ENCODE data around the gene REXO1. TPM values are rescaled to one million over a fixed set of nuclear protein-coding genes. Genes with fewer than 3 reads are reported as not detected.
A peak's percentile ranks its signal among the peaks of the same experiment; 100 is the strongest.

Gene REXO1
- total RNA-seq, 4 donors from 2014 or later, result 16.2 to 36.0 (median 26.1) TPM

DNA sequence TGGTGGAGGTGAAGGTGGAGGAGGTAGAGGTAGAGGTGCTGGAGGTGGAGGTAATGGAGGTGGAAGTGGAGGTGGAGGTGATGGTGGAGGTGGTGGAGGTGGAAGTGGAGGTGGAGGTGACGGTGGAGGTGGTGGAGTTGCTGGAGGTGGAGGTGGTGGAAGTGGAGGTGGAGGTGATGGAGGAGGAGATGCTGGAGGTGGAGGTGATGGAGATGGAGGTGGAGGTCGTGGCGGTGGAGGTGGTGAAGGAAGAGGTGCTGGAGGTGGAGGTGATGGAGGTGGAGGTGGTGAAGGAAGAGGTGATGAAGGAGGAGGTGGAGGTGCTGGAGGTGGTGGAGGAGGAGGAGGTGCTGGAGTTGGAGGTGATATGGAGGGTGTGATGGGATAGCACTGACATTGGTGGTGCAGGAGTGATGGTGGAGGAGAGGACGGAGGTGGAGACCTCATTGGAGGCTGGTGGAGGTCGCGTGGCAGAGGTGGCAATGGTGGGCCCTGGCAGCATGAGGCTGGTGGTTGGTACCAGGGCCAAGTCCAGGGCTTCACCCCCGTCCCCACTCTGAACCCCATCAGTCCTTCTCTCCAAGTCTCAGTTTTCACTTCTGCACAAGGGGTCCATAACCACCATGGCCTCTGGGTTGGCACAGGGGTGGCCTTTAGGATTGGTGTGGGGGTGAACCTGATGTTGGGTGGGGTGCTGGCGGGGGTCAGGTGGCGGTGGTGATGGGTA, 79.2 kb downstream of the REXO1 start:
- WGBS, result 81% methylated on average over 8 of the region's 9 CpGs
- H3K27me3 ChIP-seq, result peaks cover 10 to 96% (median 66%) of the 10 kb centered on the region in 4 donors
- H3K36me3 ChIP-seq, result no peaks in the 10 kb centered on the region
- H3K9me3 ChIP-seq, result peaks cover 0 to 19% (median 16%) of the 10 kb centered on the region in 4 donors
- H3K27ac ChIP-seq (replicated peaks in 1 of 4), result no peak overlapping the region
- H3K4me3 ChIP-seq, result no peak overlapping the region
- no peak for TF ChIP-seq EP300 (IDR thresholded peaks at IDR 0.05)
- TF ChIP-seq, protein P1, sequence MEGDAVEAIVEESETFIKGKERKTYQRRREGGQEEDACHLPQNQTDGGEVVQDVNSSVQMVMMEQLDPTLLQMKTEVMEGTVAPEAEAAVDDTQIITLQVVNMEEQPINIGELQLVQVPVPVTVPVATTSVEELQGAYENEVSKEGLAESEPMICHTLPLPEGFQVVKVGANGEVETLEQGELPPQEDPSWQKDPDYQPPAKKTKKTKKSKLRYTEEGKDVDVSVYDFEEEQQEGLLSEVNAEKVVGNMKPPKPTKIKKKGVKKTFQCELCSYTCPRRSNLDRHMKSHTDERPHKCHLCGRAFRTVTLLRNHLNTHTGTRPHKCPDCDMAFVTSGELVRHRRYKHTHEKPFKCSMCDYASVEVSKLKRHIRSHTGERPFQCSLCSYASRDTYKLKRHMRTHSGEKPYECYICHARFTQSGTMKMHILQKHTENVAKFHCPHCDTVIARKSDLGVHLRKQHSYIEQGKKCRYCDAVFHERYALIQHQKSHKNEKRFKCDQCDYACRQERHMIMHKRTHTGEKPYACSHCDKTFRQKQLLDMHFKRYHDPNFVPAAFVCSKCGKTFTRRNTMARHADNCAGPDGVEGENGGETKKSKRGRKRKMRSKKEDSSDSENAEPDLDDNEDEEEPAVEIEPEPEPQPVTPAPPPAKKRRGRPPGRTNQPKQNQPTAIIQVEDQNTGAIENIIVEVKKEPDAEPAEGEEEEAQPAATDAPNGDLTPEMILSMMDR (IDR thresholded peaks at IDR 0.05), result no peak
- TF ChIP-seq POLR2A (IDR thresholded peaks at IDR 0.05; ENCODE audit: low read depth), result no peak
- TF ChIP-seq POLR2AphosphoS5 (IDR thresholded peaks at IDR 0.05), result no peak
- DNase-seq (ENCODE audit: extremely low spot score), result no peak
- intact Hi-C loops (cut with DNase I), result no loop called here
- peaks cover 4 to 8% (median 5%) of the 10 kb centered on the region in 4 donors for H3K4me1 ChIP-seq

DNA sequence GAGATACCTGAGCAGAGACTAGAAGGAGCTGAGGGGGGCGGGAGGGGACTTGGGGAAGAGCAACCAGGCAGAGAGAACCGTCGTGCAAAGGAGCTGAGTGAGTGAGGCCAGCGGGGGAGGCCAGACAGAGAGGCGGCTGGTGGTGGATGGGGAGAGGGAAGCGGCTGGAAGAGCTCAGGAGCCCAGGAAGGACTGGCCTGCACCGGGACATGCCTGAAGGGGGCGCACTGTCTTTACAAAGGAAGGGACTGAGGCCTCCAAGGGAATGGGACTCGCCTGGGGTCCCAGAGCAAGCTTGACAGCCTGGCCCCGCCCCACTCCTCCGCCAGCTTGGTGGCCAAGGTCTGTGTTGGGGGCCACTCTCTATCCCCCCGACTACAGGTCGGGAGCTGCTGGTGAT, 80.0 kb downstream of the REXO1 start:
- Histone ChIP-seq H3K27ac (replicated peaks in 1 of 4) (no peak overlapping the region), H3K9me3 (peaks cover 0 to 19% (median 16%) of the 10 kb centered on the region in 4 donors), H3K27me3 (peaks cover 10 to 96% (median 75%) of the 10 kb centered on the region in 4 donors), H3K4me3 (no peak overlapping the region), H3K4me1 (peaks cover 4 to 8% (median 5%) of the 10 kb centered on the region in 4 donors), H3K36me3 (no peaks in the 10 kb centered on the region)
- intact Hi-C loops (cut with DNase I), result no loop called here
- WGBS, result 21% methylated on average over 13 of the region's 13 CpGs
- DNase-seq (ENCODE audit: extremely low spot score), result no peak
- no peak for TF ChIP-seq POLR2A (IDR thresholded peaks at IDR 0.05; ENCODE audit: low read depth)
- TF ChIP-seq, protein P1 (IDR thresholded peaks at IDR 0.05), result no peak
- no peak for TF ChIP-seq EP300 (IDR thresholded peaks at IDR 0.05)
- no peak for TF ChIP-seq POLR2AphosphoS5 (IDR thresholded peaks at IDR 0.05)

DNA sequence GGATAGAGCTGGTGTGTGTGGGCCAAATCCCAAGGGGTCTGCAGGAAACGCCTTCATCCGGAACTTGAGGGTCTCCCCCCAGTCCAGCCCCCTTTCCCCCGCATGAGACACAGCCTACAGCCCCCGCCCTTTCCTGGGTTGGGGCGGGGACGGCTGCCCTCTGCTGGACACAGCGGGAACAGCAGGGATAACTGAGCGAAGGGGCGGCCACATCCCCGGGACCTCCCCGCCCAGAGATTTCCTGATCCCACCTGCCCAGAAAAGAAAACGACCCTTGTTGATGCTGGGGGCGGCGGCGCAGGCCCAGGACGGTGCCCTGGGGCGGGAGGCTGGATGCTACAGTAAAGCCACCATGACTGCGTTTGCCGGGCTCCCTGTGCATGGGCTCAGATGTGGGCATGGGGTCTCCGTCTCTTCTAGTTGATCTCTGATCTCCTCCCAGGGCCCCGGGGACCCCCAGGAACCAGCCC, 80.8 kb downstream of the REXO1 start:
- H3K4me1 ChIP-seq, result peaks cover 4 to 8% (median 5%) of the 10 kb centered on the region in 4 donors
- H3K4me3 ChIP-seq, result no peak overlapping the region
- H3K9me3 ChIP-seq, result peaks cover 0 to 19% (median 16%) of the 10 kb centered on the region in 4 donors
- no peak for DNase-seq (ENCODE audit: extremely low spot score)
- TF ChIP-seq POLR2AphosphoS5 (IDR thresholded peaks at IDR 0.05), result no peak
- TF ChIP-seq, protein P1 (IDR thresholded peaks at IDR 0.05), result peak; percentile 81 to 98 (median 91)
- H3K36me3 ChIP-seq, result no peaks in the 10 kb centered on the region
- 6% methylated on average over 6 of the region's 21 CpGs for WGBS
- peaks cover 10 to 98% (median 82%) of the 10 kb centered on the region in 4 donors for H3K27me3 ChIP-seq
- intact Hi-C loops (cut with DNase I), result loop anchor here (2.0 kb wide), 1 partner anchor 221 kb away; no protein-coding TSS in a partner anchor
- no peak overlapping the region for H3K27ac ChIP-seq (replicated peaks in 1 of 4)

DNA sequence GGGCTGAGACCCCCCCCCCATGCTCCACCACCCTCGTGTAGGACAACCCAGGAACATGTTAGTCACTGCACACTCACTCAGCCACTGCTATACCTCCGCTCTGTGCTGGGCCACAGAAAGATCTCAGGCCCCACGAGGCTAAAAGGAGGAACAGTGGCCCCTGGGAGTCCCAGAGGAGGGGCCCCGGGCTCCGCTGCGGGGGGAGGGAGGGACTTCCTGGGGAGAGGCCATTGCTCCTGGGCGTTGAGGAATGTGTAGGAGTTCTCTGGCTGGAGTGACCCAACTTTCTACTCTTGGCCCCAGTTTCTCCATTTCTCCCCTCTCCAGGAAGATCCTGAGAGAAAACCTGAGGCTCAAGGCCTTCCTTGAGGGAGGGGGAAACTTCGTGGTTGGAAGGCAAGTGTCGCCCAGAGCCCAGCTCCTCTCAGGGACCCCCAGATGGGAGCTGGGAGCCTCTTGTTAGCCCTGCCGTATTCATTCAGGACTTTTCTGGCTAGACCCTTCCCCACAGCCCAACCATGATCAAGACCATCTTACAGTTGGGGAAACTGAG, 81.4 kb downstream of the REXO1 start:
- no peak for DNase-seq (ENCODE audit: extremely low spot score)
- H3K9me3 ChIP-seq, result peaks cover 0 to 19% (median 16%) of the 10 kb centered on the region in 4 donors
- no peak for TF ChIP-seq EP300 (IDR thresholded peaks at IDR 0.05)
- no peak for TF ChIP-seq POLR2AphosphoS5 (IDR thresholded peaks at IDR 0.05)
- TF ChIP-seq POLR2A (IDR thresholded peaks at IDR 0.05; ENCODE audit: low read depth), result no peak
- TF ChIP-seq, protein P1 (IDR thresholded peaks at IDR 0.05), result no peak
- peaks cover 4 to 8% (median 5%) of the 10 kb centered on the region in 4 donors for H3K4me1 ChIP-seq
- intact Hi-C loops (cut with DNase I), result loop anchor here (2.0 kb wide), 1 partner anchor 220 kb away; no protein-coding TSS in a partner anchor
- peaks cover 10 to 99% (median 88%) of the 10 kb centered on the region in 4 donors for H3K27me3 ChIP-seq
- WGBS, result 26% methylated on average over 10 of the region's 10 CpGs
- no peaks in the 10 kb centered on the region for H3K36me3 ChIP-seq
- H3K4me3 ChIP-seq, result no peak overlapping the region
- H3K27ac ChIP-seq (replicated peaks in 1 of 4), result no peak overlapping the region
